Bronchial epithelial cell (primary cell): ENCODE results near the gene CARMIL1. TPM values are rescaled to one million over a fixed set of nuclear protein-coding genes. Genes with fewer than 3 reads are reported as not detected.
"Not testable (repeated sequence)": the region's sequence is repeated elsewhere in the genome, so short reads cannot be mapped to it uniquely, and the experiment has no call there.

ENCODE experiments used
- DNase-seq: peaks from one replicate; pipeline ENCODE4 v3.0.0-alpha.2; 2010; ENCODE audit warnings: low read depth
- FAIRE-seq: peaks from 2 replicates; lab custom pipeline; 2011; peaks lifted over from hg19 to GRCh38; lab: Jason Lieb, UNC
- H3K27me3 ChIP-seq: 2 replicates; pipeline ENCODE4 v1.5.1; 2011; ENCODE audit warnings: low read length; ENCODE audit not compliant: control insufficient read depth, insufficient read depth
- H3K36me3 ChIP-seq: 2 replicates; pipeline ENCODE4 v1.5.1; 2011; ENCODE audit warnings: low read length; ENCODE audit not compliant: control insufficient read depth, insufficient read depth
- H3K4me3 ChIP-seq: 2 replicates; pipeline ENCODE4 v1.5.1; 2011; ENCODE audit warnings: mild to moderate bottlenecking, low read depth, low read length, control low read depth
- CTCF ChIP-seq: IDR thresholded peaks from 2 replicates; pipeline ENCODE4 v1.5.1; 2011; ENCODE audit warnings: mild to moderate bottlenecking, moderate library complexity, low read length, control low read depth, inconsistent platforms; ENCODE audit not compliant: insufficient read depth, severe bottlenecking
- total RNA-seq: library from RNA; depleted of rRNA; stranded (reverse); fragments of >200 nt; gene quantifications from 2 replicates; pipeline ENCODE4 v1.2.1, GENCODE V29; 2014

CARMIL1 gene
- total RNA-seq, 1 donor from 2014 or later = 12.1 TPM

GRCh38 chr6:25579902-25580495 is 300.8 kb downstream of the CARMIL1 start:
- Histone ChIP-seq H3K27me3 (no peaks in the 10 kb centered on the region), H3K36me3 (peaks cover 1% of the 10 kb centered on the region), H3K4me3 (no peak overlapping the region)
- TF ChIP-seq CTCF = no peak
- DNase-seq (no peak), FAIRE-seq (no peak)

GRCh38 chr6:25582101-25582500 is 302.9 kb downstream of the CARMIL1 start:
- peaks cover 1% of the 10 kb centered on the region for H3K36me3 ChIP-seq
- DNase-seq (peak; percentile 13), FAIRE-seq (no peak)
- no peak for TF ChIP-seq CTCF
- no peak overlapping the region for H3K4me3 ChIP-seq
- no peaks in the 10 kb centered on the region for H3K27me3 ChIP-seq

- H3K27me3 ChIP-seq = no peaks in the 10 kb centered on the region
Observed at GRCh38 chr6:25583099-25583498, 303.9 kb downstream of the CARMIL1 start.

GRCh38 chr6:25583906-25584305 is 304.7 kb downstream of the CARMIL1 start:
- no peak for DNase-seq
- H3K36me3 ChIP-seq = peaks cover 2% of the 10 kb centered on the region
- FAIRE-seq = no peak
- TF ChIP-seq CTCF = no peak
- H3K27me3 ChIP-seq = no peaks in the 10 kb centered on the region
- no peak overlapping the region for H3K4me3 ChIP-seq

More at GRCh38 chr6:25583099-25583498, 303.9 kb downstream of the CARMIL1 start:
- FAIRE-seq (no peak), DNase-seq (no peak)
- H3K36me3 ChIP-seq = peaks cover 1% of the 10 kb centered on the region
- TF ChIP-seq CTCF = no peak
- no peak overlapping the region for H3K4me3 ChIP-seq

- H3K36me3 ChIP-seq = peaks cover 2% of the 10 kb centered on the region
Observed at GRCh38 chr6:25585225-25585624, 306.1 kb downstream of the CARMIL1 start.

GRCh38 chr6:25586119-25586518 is 306.9 kb downstream of the CARMIL1 start:
- not testable (repeated sequence) for H3K27me3 ChIP-seq, H3K4me3 ChIP-seq, DNase-seq, H3K36me3 ChIP-seq, FAIRE-seq

More at GRCh38 chr6:25585225-25585624, 306.1 kb downstream of the CARMIL1 start:
- FAIRE-seq (no peak), DNase-seq (no peak)
- Histone ChIP-seq H3K27me3 (no peaks in the 10 kb centered on the region), H3K4me3 (no peak overlapping the region)
- no peak for TF ChIP-seq CTCF
